ENCODE measurements around the gene THSD7B. TPM values are rescaled to one million over a fixed set of nuclear protein-coding genes. Genes with fewer than 3 reads are reported as not detected.

THSD7B gene
- total RNA-seq, 1 donor from 2014 or later = not detected

- intact Hi-C loops (cut with micrococcal nuclease) = no loop called here
Observed at GRCh38 chr2:137151731-137152130, 386.4 kb downstream of the THSD7B start.

GRCh38 chr2:137154946-137155345, 389.6 kb downstream of the THSD7B start:
- intact Hi-C loops (cut with micrococcal nuclease) = no loop called here

- intact Hi-C loops (cut with micrococcal nuclease) = no loop called here
Observed at GRCh38 chr2:137155356-137156104, 390.2 kb downstream of the THSD7B start.

GRCh38 chr2:137156221-137156844, 391.0 kb downstream of the THSD7B start:
- intact Hi-C loops (cut with micrococcal nuclease) = no loop called here

GRCh38 chr2:137157851-137158250, 392.5 kb downstream of the THSD7B start:
- intact Hi-C loops (cut with micrococcal nuclease) = no loop called here

GRCh38 chr2:137161250-137161649, 395.9 kb downstream of the THSD7B start:
- intact Hi-C loops (cut with micrococcal nuclease) = no loop called here

- intact Hi-C loops (cut with micrococcal nuclease) = no loop called here
Observed at GRCh38 chr2:137165968-137166367, 400.6 kb downstream of the THSD7B start.

GRCh38 chr2:137167651-137168050, 402.3 kb downstream of the THSD7B start:
- intact Hi-C loops (cut with micrococcal nuclease) = no loop called here

- intact Hi-C loops (cut with micrococcal nuclease) = no loop called here
Observed at GRCh38 chr2:137168552-137168951, 403.2 kb downstream of the THSD7B start.

GRCh38 chr2:137172162-137172561, 406.8 kb downstream of the THSD7B start:
- intact Hi-C loops (cut with micrococcal nuclease) = no loop called here

GRCh38 chr2:137173463-137173862, 408.1 kb downstream of the THSD7B start:
- intact Hi-C loops (cut with micrococcal nuclease) = no loop called here

GRCh38 chr2:137175246-137175645, 409.9 kb downstream of the THSD7B start:
- intact Hi-C loops (cut with micrococcal nuclease) = no loop called here

GRCh38 chr2:137178951-137179377, 413.6 kb downstream of the THSD7B start:
- intact Hi-C loops (cut with micrococcal nuclease) = no loop called here

GRCh38 chr2:137179542-137179941, 414.2 kb downstream of the THSD7B start:
- intact Hi-C loops (cut with micrococcal nuclease) = no loop called here

- intact Hi-C loops (cut with micrococcal nuclease) = no loop called here
Observed at GRCh38 chr2:137180012-137180411, 414.7 kb downstream of the THSD7B start.

- intact Hi-C loops (cut with micrococcal nuclease) = no loop called here
Observed at GRCh38 chr2:137181370-137181769, 416.0 kb downstream of the THSD7B start.

- intact Hi-C loops (cut with micrococcal nuclease) = no loop called here
Observed at GRCh38 chr2:137182071-137182470, 416.7 kb downstream of the THSD7B start.

GRCh38 chr2:137183206-137183898, 418.0 kb downstream of the THSD7B start:
- intact Hi-C loops (cut with micrococcal nuclease) = no loop called here

- intact Hi-C loops (cut with micrococcal nuclease) = no loop called here
Observed at GRCh38 chr2:137185378-137186078, 420.2 kb downstream of the THSD7B start.

- intact Hi-C loops (cut with micrococcal nuclease) = no loop called here
Observed at GRCh38 chr2:137187216-137187615, 421.9 kb downstream of the THSD7B start.

GRCh38 chr2:137190411-137191195, 425.3 kb downstream of the THSD7B start:
- intact Hi-C loops (cut with micrococcal nuclease) = no loop called here

Measured in T-helper 2 cell treated with Interferon-gamma antibody and Interleukin-4, amounts not matched to agents 100 ng/mL and 5 ng/mL, for 36 hours (primary cell).